ENCODE data around the gene CD248. TPM values are rescaled to one million over a fixed set of nuclear protein-coding genes. Genes with fewer than 3 reads are reported as not detected.

Gene CD248
- total RNA-seq, 1 experiment from 2014 or later = 2.6 TPM

DNA sequence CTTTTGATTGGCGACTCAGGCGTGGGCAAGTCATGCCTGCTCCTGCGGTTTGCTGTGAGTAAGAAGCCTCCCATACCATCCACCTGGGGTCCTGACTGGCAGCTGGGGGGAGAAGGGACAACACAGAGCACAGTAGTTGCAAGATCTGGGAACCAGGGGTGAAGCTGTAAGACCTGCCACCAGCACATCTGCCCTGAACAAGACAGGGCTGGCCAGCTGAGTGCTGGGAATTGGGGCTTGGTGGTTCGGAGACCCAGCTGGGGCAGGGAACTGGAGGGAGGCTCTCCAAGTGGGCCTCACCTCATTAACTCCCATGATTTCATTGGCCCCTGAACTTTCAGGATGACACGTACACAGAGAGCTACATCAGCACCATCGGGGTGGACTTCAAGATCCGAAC, 45.0 kb downstream of the CD248 start (continued):
- TF ChIP-seq, protein P1, sequence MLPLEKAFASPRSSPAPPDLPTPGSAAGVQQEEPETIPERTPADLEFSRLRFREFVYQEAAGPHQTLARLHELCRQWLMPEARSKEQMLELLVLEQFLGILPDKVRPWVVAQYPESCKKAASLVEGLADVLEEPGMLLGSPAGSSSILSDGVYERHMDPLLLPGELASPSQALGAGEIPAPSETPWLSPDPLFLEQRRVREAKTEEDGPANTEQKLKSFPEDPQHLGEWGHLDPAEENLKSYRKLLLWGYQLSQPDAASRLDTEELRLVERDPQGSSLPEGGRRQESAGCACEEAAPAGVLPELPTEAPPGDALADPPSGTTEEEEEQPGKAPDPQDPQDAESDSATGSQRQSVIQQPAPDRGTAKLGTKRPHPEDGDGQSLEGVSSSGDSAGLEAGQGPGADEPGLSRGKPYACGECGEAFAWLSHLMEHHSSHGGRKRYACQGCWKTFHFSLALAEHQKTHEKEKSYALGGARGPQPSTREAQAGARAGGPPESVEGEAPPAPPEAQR (CRISPR knock-in tag; IDR thresholded peaks at IDR 0.05) = no peak
- TF ChIP-seq, protein P2, sequence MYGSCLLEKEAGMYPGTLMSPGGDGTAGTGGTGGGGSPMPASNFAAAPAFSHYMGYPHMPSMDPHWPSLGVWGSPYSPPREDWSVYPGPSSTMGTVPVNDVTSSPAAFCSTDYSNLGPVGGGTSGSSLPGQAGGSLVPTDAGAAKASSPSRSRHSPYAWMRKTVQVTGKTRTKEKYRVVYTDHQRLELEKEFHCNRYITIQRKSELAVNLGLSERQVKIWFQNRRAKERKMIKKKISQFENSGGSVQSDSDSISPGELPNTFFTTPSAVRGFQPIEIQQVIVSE (CRISPR knock-in tag; IDR thresholded peaks at IDR 0.05; ENCODE audit: borderline replicate concordance) = no peak
- TF ChIP-seq, protein P3, sequence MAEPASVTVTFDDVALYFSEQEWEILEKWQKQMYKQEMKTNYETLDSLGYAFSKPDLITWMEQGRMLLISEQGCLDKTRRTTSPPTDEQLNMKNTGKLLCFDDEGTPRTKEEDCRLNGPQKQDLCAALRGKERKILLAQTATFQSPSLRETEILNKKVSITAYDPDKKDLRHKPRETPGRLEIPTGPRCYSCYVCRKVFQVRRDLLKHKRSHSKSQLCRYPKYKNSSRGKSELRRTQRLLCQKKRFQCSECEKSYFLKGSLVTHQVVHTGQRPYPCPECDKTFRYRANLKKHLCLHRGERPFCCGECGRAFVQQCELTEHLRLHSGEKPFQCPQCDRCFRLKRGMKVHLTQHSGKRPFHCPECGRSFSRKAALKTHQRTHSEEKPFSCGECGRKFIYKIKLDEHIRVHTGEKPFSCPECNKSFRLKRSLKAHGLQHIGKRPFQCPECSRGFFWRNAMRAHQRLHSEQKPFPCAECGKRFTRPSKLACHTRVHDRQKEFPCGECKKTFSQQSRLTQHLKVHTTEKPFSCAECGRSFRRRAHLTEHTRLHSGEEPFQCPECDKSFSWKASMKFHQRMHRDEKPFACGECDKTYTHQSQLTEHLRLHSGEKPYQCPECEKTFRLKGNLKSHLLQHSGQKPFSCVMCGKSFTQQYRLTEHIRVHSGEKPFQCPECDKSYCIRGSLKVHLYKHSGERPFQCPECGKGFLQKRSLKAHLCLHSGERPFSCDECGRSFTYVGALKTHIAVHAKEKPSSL (CRISPR knock-in tag; conservative IDR thresholded peaks at IDR 0.05) = no peak
- TF ChIP-seq, protein P4, sequence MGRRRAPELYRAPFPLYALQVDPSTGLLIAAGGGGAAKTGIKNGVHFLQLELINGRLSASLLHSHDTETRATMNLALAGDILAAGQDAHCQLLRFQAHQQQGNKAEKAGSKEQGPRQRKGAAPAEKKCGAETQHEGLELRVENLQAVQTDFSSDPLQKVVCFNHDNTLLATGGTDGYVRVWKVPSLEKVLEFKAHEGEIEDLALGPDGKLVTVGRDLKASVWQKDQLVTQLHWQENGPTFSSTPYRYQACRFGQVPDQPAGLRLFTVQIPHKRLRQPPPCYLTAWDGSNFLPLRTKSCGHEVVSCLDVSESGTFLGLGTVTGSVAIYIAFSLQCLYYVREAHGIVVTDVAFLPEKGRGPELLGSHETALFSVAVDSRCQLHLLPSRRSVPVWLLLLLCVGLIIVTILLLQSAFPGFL (CRISPR knock-in tag; IDR thresholded peaks at IDR 0.05; ENCODE audit: borderline replicate concordance) = no peak
- TF ChIP-seq, protein P5, sequence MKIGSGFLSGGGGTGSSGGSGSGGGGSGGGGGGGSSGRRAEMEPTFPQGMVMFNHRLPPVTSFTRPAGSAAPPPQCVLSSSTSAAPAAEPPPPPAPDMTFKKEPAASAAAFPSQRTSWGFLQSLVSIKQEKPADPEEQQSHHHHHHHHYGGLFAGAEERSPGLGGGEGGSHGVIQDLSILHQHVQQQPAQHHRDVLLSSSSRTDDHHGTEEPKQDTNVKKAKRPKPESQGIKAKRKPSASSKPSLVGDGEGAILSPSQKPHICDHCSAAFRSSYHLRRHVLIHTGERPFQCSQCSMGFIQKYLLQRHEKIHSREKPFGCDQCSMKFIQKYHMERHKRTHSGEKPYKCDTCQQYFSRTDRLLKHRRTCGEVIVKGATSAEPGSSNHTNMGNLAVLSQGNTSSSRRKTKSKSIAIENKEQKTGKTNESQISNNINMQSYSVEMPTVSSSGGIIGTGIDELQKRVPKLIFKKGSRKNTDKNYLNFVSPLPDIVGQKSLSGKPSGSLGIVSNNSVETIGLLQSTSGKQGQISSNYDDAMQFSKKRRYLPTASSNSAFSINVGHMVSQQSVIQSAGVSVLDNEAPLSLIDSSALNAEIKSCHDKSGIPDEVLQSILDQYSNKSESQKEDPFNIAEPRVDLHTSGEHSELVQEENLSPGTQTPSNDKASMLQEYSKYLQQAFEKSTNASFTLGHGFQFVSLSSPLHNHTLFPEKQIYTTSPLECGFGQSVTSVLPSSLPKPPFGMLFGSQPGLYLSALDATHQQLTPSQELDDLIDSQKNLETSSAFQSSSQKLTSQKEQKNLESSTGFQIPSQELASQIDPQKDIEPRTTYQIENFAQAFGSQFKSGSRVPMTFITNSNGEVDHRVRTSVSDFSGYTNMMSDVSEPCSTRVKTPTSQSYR (CRISPR knock-in tag; IDR thresholded peaks at IDR 0.05) = no peak
- TF ChIP-seq FOXJ3 (CRISPR knock-in tag; IDR thresholded peaks at IDR 0.05; ENCODE audit: borderline replicate concordance) = no peak
- TF ChIP-seq, protein P6, sequence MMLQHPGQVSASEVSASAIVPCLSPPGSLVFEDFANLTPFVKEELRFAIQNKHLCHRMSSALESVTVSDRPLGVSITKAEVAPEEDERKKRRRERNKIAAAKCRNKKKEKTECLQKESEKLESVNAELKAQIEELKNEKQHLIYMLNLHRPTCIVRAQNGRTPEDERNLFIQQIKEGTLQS (CRISPR knock-in tag; conservative IDR thresholded peaks at IDR 0.05) = no peak
- TF ChIP-seq GABPB1 (CRISPR knock-in tag; IDR thresholded peaks at IDR 0.05) = no peak
- TF ChIP-seq, protein P7, sequence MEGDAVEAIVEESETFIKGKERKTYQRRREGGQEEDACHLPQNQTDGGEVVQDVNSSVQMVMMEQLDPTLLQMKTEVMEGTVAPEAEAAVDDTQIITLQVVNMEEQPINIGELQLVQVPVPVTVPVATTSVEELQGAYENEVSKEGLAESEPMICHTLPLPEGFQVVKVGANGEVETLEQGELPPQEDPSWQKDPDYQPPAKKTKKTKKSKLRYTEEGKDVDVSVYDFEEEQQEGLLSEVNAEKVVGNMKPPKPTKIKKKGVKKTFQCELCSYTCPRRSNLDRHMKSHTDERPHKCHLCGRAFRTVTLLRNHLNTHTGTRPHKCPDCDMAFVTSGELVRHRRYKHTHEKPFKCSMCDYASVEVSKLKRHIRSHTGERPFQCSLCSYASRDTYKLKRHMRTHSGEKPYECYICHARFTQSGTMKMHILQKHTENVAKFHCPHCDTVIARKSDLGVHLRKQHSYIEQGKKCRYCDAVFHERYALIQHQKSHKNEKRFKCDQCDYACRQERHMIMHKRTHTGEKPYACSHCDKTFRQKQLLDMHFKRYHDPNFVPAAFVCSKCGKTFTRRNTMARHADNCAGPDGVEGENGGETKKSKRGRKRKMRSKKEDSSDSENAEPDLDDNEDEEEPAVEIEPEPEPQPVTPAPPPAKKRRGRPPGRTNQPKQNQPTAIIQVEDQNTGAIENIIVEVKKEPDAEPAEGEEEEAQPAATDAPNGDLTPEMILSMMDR (IDR thresholded peaks at IDR 0.05) = no peak
- TF ChIP-seq MYBL2 (CRISPR knock-in tag; IDR thresholded peaks at IDR 0.05) = no peak
- no peak for TF ChIP-seq ZNF263 (CRISPR knock-in tag; IDR thresholded peaks at IDR 0.05; ENCODE audit: low read depth)
- no peak for TF ChIP-seq NR1H2 (CRISPR knock-in tag; IDR thresholded peaks at IDR 0.05)
- TF ChIP-seq ZNF423 (CRISPR knock-in tag; IDR thresholded peaks at IDR 0.05) = no peak
